ENCODE results near the gene CORO2B. TPM values are rescaled to one million over a fixed set of nuclear protein-coding genes. Genes with fewer than 3 reads are reported as not detected.

The CORO2B gene
- polyA plus RNA-seq, 1 donor from 2014 or later, result 15.1 TPM

DNA sequence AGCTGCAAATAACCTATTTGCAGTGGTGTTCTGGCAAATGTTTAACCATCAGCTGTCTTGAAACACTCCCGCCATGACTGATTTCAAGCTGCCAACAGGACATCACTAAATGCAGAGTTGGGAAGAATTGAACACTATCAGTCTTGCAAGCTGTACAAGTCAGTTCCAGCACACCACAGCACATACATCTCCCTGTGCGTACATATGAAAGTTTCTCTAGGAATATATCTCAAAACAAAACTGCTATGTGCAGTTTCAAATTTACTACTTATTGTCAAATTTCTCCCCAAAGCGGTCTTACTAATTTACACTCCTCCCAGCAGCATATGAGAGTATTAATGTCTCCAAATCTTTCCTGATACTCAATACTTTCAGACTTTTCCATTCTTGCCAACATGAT is 30.4 kb upstream of the CORO2B start:
- H4K20me1 ChIP-seq (ENCODE audit: insufficient read depth), result no peaks in the 10 kb centered on the region
- H3F3A ChIP-seq (ENCODE audit: insufficient read depth, low read length, poor library complexity, severe bottlenecking), result no peaks in the 10 kb centered on the region
- no peak overlapping the region for H2AFZ ChIP-seq (ENCODE audit: low read depth, low read length)
- H3K79me2 ChIP-seq (replicated peaks; ENCODE audit: insufficient read depth, low read length), result no peaks in the 10 kb centered on the region
- no peak overlapping the region for H3K9ac ChIP-seq (ENCODE audit: low read length)
- no peaks in the 10 kb centered on the region for H3K36me3 ChIP-seq (ENCODE audit: insufficient read depth, low read length)
- H3K9me3 ChIP-seq (ENCODE audit: low read length), result no peaks in the 10 kb centered on the region
- no peak overlapping the region for H3K27ac ChIP-seq (ENCODE audit: low read length)
- H3K4me3 ChIP-seq (ENCODE audit: low read length), result no peak overlapping the region
- H3K9me2 ChIP-seq (ENCODE audit: insufficient read depth, low read length), result no peaks in the 10 kb centered on the region
- H3K4me2 ChIP-seq (ENCODE audit: low read length), result no peak overlapping the region
- no peak for TF ChIP-seq RAD21 (conservative IDR thresholded peaks at IDR 0.05)
- no peak for TF ChIP-seq EP300 (conservative IDR thresholded peaks at IDR 0.05; ENCODE audit: poor library complexity, severe bottlenecking)
- no peak for TF ChIP-seq POLR2AphosphoS5 (IDR thresholded peaks at IDR 0.05)
- no peak for TF ChIP-seq CTCF (IDR thresholded peaks at IDR 0.05; ENCODE audit: poor library complexity, severe bottlenecking)
- no peak for TF ChIP-seq TAF1 (IDR thresholded peaks at IDR 0.05; ENCODE audit: low read depth)
- TF ChIP-seq EZH2 (IDR thresholded peaks at IDR 0.05; ENCODE audit: borderline replicate concordance, insufficient read depth, low read length, poor library complexity, severe bottlenecking), result no peak
- no peak for TF ChIP-seq REST (IDR thresholded peaks at IDR 0.05; ENCODE audit: borderline replicate concordance)
- TF ChIP-seq MXI1 (conservative IDR thresholded peaks at IDR 0.05; ENCODE audit: poor library complexity, severe bottlenecking), result no peak
- no peak for TF ChIP-seq SMC3 (conservative IDR thresholded peaks at IDR 0.05; ENCODE audit: poor library complexity)
- no peaks in the 10 kb centered on the region for H3K27me3 ChIP-seq (ENCODE audit: insufficient read depth, low read depth, low read length)

DNA sequence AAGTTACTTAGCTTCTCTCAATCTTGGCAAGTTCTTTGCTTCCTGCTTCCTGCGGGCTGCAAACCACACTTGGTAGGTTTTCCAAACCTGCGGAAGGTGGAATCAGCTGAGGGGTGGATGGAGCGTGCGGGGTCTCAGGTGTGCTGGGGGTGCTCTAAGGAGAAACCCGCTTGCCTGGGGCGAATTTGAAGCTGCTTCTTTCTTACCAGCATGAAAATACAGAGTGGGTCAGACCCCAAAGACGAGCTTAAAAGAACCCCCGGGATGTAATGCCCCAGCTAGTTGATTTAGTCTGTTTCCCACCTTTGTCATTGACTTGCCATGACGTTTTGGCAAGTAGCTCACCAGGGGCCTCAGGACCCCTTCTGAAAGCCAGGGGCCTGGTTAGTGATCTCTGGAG is 28.8 kb upstream of the CORO2B start:
- H3K9me3 ChIP-seq (ENCODE audit: low read length), result no peaks in the 10 kb centered on the region
- H3K36me3 ChIP-seq (ENCODE audit: insufficient read depth, low read length), result no peaks in the 10 kb centered on the region
- H4K20me1 ChIP-seq (ENCODE audit: insufficient read depth), result no peaks in the 10 kb centered on the region
- H3K4me2 ChIP-seq (ENCODE audit: low read length), result no peak overlapping the region
- H3K4me3 ChIP-seq (ENCODE audit: low read length), result no peak overlapping the region
- no peaks in the 10 kb centered on the region for H3F3A ChIP-seq (ENCODE audit: insufficient read depth, low read length, poor library complexity, severe bottlenecking)
- H3K27me3 ChIP-seq (ENCODE audit: insufficient read depth, low read depth, low read length), result no peaks in the 10 kb centered on the region
- no peaks in the 10 kb centered on the region for H3K9me2 ChIP-seq (ENCODE audit: insufficient read depth, low read length)
- TF ChIP-seq EZH2 (IDR thresholded peaks at IDR 0.05; ENCODE audit: borderline replicate concordance, insufficient read depth, low read length, poor library complexity, severe bottlenecking), result no peak
- no peak for TF ChIP-seq SMC3 (conservative IDR thresholded peaks at IDR 0.05; ENCODE audit: poor library complexity)
- TF ChIP-seq TAF1 (IDR thresholded peaks at IDR 0.05; ENCODE audit: low read depth), result no peak
- TF ChIP-seq RAD21 (conservative IDR thresholded peaks at IDR 0.05), result no peak
- TF ChIP-seq MXI1 (conservative IDR thresholded peaks at IDR 0.05; ENCODE audit: poor library complexity, severe bottlenecking), result no peak
- TF ChIP-seq EP300 (conservative IDR thresholded peaks at IDR 0.05; ENCODE audit: poor library complexity, severe bottlenecking), result no peak
- TF ChIP-seq POLR2AphosphoS5 (IDR thresholded peaks at IDR 0.05), result no peak
- TF ChIP-seq REST (IDR thresholded peaks at IDR 0.05; ENCODE audit: borderline replicate concordance), result no peak
- no peak for TF ChIP-seq CTCF (IDR thresholded peaks at IDR 0.05; ENCODE audit: poor library complexity, severe bottlenecking)
- no peak overlapping the region for H3K27ac ChIP-seq (ENCODE audit: low read length)
- no peak overlapping the region for H2AFZ ChIP-seq (ENCODE audit: low read depth, low read length)
- no peaks in the 10 kb centered on the region for H3K79me2 ChIP-seq (replicated peaks; ENCODE audit: insufficient read depth, low read length)
- no peak overlapping the region for H3K9ac ChIP-seq (ENCODE audit: low read length)

Data from neural cell (in vitro differentiated cells).